Right lobe of liver (tissue), 4 donors: ENCODE measurements around the gene SMARCE1.

Source experiments
- CTCF ChIP-seq, 4 donors: fragments of 200-600 bp in 3 of 4; fragments of 450-650 bp in 1 of 4; IDR thresholded peaks; one replicate each; pipeline versions ENCODE4 v1.5.1 to v1.8.0; 2016 to 2022; ENCODE audit warnings: antibody characterized with exemption in 4 of 4, mild to moderate bottlenecking in 2 of 4
- POLR2A ChIP-seq: fragments of 450-650 bp; IDR thresholded peaks from one replicate; pipeline ENCODE4 v1.6.1; 2017; ENCODE audit warnings: antibody characterized with exemption, mild to moderate bottlenecking
- donor health status: DM: no; HTN: no; CAD: no.
- donor health status: DM: no; HTN: no; CAD: no.
- donor health status: DM: no; HTN: yes; CAD: no.

- TF ChIP-seq CTCF (IDR thresholded peaks at IDR 0.05) (no peak), POLR2A (no peak)
Measured at GRCh38 chr17:40615841-40616476, 31.7 kb downstream of the SMARCE1 start.
